Measurements from ENCODE around the gene DHRS3. TPM values are rescaled to one million over a fixed set of nuclear protein-coding genes. Genes with fewer than 3 reads are reported as not detected.

DHRS3 gene
- total RNA-seq, 1 donor from 2014 or later, result 44.8 TPM

- intact Hi-C loops (cut with micrococcal nuclease), result no loop called here
Measured at GRCh38 chr1:12640237-12640957, 22.4 kb upstream of the DHRS3 start.

DNA sequence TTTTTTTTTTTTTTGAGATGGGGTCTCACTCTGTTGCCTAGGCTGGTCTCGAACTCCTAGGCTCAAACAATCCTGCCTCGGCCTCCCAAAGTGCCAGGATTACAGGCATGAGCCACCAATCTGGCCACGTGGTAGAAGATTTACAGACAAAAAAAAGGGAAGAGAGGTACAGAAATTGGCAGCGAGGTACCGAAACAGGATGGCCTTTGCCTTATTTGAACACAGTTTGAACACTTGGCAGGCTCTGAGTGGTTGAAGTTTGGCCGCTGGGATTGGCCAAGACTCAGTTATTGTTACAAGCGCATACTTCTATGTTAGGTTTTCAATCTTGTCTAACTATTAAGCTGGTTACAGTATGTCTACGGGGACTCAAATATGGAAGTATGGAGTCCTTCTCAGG lies 19.7 kb upstream of the DHRS3 start:
- intact Hi-C loops (cut with micrococcal nuclease), result no loop called here

DNA sequence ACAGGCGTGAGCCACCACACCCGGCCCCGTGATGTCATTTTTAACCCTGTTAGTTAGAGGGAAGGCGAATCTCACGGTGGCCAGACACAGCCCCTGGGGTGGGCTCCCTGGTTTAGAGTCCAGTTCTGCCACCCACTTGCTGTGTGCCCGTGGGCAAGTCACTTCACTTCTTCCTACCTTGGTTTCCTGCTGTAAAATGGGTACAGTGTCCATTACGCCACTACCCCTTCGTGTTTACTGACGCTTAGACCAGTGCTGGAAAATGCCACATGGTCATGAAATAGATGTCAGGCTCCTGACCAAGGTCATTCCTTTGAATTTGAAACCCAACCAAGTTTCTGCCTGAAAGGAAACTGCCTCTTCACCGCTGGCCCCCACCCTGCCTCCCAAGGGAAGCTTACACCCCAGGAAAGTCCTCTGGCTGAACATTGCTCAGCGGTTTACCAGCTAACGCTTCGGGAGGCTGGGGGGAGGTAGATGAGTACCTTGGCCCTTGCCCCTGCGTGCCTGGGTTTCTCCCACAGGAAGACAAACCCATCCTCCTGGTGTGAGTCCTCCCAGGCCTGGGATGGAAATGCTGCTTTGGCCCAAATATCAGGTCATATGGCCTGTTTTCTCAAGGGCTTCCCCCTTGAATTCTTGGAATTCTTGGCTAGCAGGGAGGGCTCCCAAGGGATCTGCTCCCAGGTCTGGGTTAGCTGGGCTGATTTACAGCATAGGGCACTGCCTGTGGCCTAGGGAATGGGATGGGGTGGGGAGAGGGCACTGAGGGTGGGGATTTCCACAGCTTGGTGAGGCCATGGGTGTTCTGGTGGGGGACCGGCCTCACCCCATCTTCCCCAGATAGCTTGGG lies 18.3 kb upstream of the DHRS3 start:
- intact Hi-C loops (cut with micrococcal nuclease), result no loop called here

GRCh38 chr1:12634696-12635202 lies 16.7 kb upstream of the DHRS3 start:
- intact Hi-C loops (cut with micrococcal nuclease), result no loop called here

- intact Hi-C loops (cut with micrococcal nuclease), result no loop called here
Measured at GRCh38 chr1:12634156-12634555, 16.1 kb upstream of the DHRS3 start.

DNA sequence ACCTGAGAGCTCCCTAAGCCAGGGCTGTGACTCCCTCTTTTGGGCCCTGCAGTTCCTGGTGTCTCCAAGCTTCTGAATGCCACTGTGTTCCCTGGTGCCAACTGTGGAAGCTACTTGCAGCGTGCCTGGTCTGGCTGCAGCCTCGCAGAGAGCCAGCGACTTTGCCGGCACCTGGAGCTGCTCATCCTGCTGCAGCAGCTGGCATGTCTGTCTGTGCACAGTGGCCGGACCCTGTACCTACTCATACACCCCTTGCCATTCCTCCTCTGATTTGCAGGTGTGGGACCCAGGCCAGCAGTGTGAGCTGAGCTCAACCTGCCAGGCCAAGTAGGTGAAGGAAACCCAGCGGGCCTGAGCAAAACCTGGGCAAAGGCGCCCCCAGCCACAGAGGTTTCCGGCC lies 13.6 kb upstream of the DHRS3 start:
- intact Hi-C loops (cut with micrococcal nuclease), result no loop called here

GRCh38 chr1:12630946-12631530 lies 13.0 kb upstream of the DHRS3 start:
- intact Hi-C loops (cut with micrococcal nuclease), result no loop called here

DNA sequence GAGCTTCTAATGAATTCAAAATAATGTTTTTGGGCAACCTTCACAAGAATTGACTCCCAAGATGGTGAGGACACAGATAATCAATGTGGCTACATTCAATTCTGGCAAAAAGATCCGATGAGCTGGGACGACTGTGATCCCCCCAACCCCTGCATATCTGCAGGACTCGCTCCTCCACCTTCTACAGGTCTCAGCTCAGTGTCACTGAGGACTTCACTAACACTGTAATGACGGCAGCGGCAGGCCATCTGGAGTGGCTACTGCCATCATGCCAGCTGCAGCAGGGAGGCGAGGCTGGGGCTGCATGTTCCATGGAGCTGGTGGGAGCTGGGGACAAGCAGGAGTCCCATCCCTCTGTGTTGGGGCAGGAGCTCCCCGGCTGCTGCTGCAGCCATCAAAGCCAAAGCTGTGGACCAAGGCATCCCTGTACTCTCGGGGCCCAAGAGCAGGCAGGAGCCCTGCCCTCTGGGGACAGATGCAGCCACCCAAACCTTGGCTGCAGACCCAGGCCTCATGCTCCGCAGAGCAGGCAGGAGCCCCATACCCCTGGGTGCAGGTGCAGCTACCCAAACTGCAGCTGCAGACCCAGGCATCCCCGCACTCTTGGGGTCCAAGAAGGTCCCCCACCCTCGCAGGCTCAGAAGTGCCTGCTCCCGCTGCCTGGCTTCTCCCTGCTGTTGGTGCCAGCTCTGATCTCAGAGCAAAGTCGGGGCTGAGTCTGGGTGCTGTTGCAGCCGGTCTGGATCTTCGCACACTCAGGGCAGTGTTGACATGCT lies 12.2 kb upstream of the DHRS3 start:
- intact Hi-C loops (cut with micrococcal nuclease), result no loop called here

- intact Hi-C loops (cut with micrococcal nuclease), result no loop called here
Measured at GRCh38 chr1:12629511-12629956, 11.5 kb upstream of the DHRS3 start.

DNA sequence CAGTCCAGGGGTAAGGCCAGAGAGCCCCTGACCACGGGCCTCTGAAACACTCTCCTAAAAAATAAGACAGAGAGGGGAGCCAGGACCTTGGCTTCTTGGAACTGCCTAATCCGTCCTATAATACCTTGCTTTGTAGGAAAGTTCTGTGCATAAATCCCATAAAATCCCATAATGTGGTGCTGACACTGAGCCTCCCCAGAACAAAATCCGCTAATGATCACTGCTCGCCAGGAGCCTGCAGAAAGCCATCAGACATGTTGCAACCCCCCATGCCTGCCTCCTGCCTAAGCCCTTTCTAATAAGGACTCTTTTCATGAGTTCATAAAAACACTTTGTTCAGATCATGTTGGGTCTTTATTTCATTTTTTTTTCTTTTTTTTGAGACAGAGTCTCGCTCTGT lies 9.3 kb upstream of the DHRS3 start:
- intact Hi-C loops (cut with micrococcal nuclease), result no loop called here

DNA sequence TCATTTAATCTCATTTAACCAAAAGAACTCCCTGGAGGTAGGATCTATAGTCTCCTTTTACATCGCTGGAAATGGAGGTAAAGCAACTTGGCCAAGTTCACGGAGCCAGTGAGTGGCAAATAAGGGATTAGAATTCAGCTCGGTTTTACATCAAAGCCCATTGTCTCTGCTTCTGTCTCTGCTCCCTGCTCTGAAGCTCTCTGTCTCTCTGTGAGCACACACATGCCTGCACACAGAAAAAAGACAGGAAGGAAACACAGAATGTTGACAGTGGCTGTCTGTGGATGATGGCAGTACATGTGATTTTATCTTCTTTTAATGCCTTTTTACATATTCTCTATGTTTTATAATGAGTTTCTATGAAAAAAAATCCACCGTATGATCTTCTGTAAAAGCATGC lies 8.9 kb upstream of the DHRS3 start:
- intact Hi-C loops (cut with micrococcal nuclease), result no loop called here

DNA sequence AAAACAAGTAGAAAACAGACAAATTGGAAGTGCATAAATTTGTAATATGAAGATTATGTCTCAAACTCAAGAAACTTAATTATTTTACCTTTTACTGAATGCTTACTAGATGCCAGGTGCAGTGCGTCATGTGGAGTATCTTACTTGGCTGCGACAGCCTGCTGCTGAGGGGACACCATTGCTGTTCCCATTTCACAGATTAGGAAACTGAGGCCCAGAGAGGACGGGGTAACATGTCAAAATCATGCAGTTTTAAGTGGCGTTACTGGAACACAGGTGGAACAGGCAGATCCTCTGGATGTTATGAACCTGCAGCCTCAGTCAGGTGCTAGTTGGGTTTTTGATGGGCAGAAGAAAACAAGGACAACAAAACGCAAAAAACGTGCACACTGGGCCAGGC lies 7.3 kb upstream of the DHRS3 start:
- intact Hi-C loops (cut with micrococcal nuclease), result no loop called here

- intact Hi-C loops (cut with micrococcal nuclease), result no loop called here
Measured at GRCh38 chr1:12622506-12622905, 4.5 kb upstream of the DHRS3 start.

- intact Hi-C loops (cut with micrococcal nuclease), result no loop called here
Measured at GRCh38 chr1:12621346-12622335, 3.6 kb upstream of the DHRS3 start.

- intact Hi-C loops (cut with micrococcal nuclease), result no loop called here
Measured at GRCh38 chr1:12620931-12621330, 2.9 kb upstream of the DHRS3 start.

GRCh38 chr1:12620488-12620865 lies 2.5 kb upstream of the DHRS3 start:
- intact Hi-C loops (cut with micrococcal nuclease), result no loop called here

GRCh38 chr1:12619792-12620487 lies 1.9 kb upstream of the DHRS3 start:
- intact Hi-C loops (cut with micrococcal nuclease), result loop anchor here (1.0 to 5.0 kb wide), 9 partner anchors 19 to 458 kb away; no protein-coding TSS in a partner anchor

DNA sequence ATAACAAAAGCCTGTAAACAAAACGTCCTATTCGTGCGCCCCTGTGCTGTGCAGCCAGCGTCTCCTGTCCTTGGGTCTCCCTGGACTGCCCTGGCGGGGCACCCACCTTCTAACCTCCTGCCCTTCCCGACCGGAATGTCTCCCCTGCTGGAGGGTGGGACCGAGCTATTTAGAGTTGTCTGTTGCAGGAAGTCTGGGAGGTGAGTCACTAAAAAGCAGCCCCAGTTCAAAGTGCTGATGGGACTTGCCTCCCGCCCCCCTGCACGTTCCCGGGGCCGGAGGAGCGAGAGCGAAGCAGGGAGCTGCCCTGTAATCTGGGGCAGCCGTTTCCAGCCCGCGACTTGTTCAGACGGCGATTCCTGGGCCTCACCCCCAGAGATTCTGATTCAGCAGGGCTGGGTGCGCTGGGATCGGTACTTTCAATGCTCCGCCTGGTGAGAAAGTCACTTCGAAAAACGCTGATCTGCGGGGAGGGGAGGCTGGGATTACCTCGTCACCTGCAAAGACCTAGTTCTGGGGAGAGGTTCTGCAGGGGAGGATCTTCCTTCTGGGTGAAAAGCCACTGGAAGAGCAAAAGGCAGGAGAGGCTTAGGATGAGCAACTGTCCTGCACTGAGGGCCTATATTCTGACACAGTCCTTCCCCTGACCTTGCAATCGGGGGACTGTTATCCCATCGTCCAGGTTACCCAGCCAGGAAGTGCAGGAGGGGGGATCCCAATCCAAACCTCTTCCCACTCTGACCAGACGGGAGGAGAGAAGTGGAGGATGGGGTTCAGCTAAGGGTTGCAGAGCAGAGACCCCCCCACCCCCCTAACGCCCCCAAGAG lies 1.2 kb upstream of the DHRS3 start:
- intact Hi-C loops (cut with micrococcal nuclease), result loop anchor here (1.0 to 5.0 kb wide), 13 partner anchors 15 to 457 kb away; no protein-coding TSS in a partner anchor

DNA sequence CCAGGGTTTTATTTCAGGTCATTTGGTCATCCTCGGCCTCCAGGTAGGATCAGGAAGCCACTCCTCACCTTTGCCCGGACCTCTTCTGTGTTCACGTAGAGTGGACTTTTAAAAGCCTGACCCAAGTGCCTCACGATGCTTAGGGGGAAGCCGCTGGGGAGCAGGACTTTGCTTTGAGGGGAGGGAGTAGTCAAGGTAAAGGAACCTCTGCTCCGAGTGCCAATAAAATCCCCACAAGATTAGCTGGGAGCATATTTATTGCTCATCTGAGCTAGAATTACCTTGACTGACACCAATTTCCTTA lies 603 bp upstream of the DHRS3 start:
- intact Hi-C loops (cut with micrococcal nuclease), result loop anchor here (1.0 to 5.0 kb wide), 8 partner anchors 14 to 456 kb away; no protein-coding TSS in a partner anchor

Measured in T-helper 2 cell treated with Interferon-gamma antibody and Interleukin-4, amounts not matched to agents 100 ng/mL and 5 ng/mL, for 36 hours (primary cell).